HEK293T (cell line): Measurements from ENCODE around the gene HADH.

Experiments
- CTCF ChIA-PET: fragments of 350-600 bp; formaldehyde crosslinking; extraction: SDS; loops from one replicate; lab custom pipeline; 2021; ENCODE audit warnings: antibody characterized with exemption, inconsistent platforms; lab: Yijun Ruan, JAX
- POLR2A ChIA-PET: fragments of 350-600 bp; formaldehyde crosslinking; extraction: SDS; loops from one replicate; lab custom pipeline; 2020; ENCODE audit warnings: antibody characterized with exemption, inconsistent platforms; lab: Yijun Ruan, JAX
- DNase-seq: peaks from one replicate; pipeline ENCODE4 v3.0.0; 2012; ENCODE audit warnings: mixed read lengths; ENCODE audit errors: extremely low spot score
- ARNT ChIP-seq: fragments of 450-650 bp; IDR thresholded peaks from 2 replicates; pipeline ENCODE4 v1.6.1; 2017; ENCODE audit warnings: mild to moderate bottlenecking
- BHLHE40 ChIP-seq: fragments of 450-650 bp; IDR thresholded peaks from 2 replicates; pipeline ENCODE4 v1.6.1; 2016; ENCODE audit warnings: mild to moderate bottlenecking, moderate library complexity, borderline replicate concordance
- CTBP1 ChIP-seq: fragments of 450-650 bp; IDR thresholded peaks from 2 replicates; pipeline ENCODE4 v1.6.1; 2016; ENCODE audit warnings: borderline replicate concordance
- ELF4 ChIP-seq: fragments of 450-650 bp; IDR thresholded peaks from 2 replicates; pipeline ENCODE4 v1.6.1; 2017; ENCODE audit warnings: antibody characterized with exemption
- FOXA1 ChIP-seq: fragments of 450-650 bp; IDR thresholded peaks from 2 replicates; pipeline ENCODE4 v1.6.1; 2016; ENCODE audit warnings: mild to moderate bottlenecking
- FOXK2 ChIP-seq: fragments of 450-650 bp; IDR thresholded peaks from 2 replicates; pipeline ENCODE4 v1.6.1; 2016; ENCODE audit warnings: mild to moderate bottlenecking
- FOXM1 ChIP-seq: fragments of 450-650 bp; IDR thresholded peaks from 2 replicates; pipeline ENCODE4 v1.6.1; 2017; ENCODE audit warnings: mild to moderate bottlenecking, borderline replicate concordance
- HDGF ChIP-seq: fragments of 450-650 bp; IDR thresholded peaks from 2 replicates; pipeline ENCODE4 v1.6.1; 2017; ENCODE audit warnings: antibody characterized with exemption, borderline replicate concordance
- L3MBTL2 ChIP-seq: fragments of 450-650 bp; conservative IDR thresholded peaks from 2 replicates; pipeline ENCODE4 v1.6.1; 2016; ENCODE audit warnings: mild to moderate bottlenecking
- LEF1 ChIP-seq: fragments of 450-650 bp; IDR thresholded peaks from 2 replicates; pipeline ENCODE4 v1.6.1; 2017; ENCODE audit warnings: mild to moderate bottlenecking, borderline replicate concordance
- NFRKB ChIP-seq: fragments of 450-650 bp; IDR thresholded peaks from 2 replicates; pipeline ENCODE4 v1.6.1; 2016; ENCODE audit warnings: mild to moderate bottlenecking, moderate library complexity
- PKNOX1 ChIP-seq: fragments of 450-650 bp; IDR thresholded peaks from 2 replicates; pipeline ENCODE4 v1.6.1; 2016
- SP1 ChIP-seq: fragments of 450-650 bp; IDR thresholded peaks from 2 replicates; pipeline ENCODE4 v1.6.1; 2017
- SUZ12 ChIP-seq: fragments of 450-650 bp; IDR thresholded peaks from 2 replicates; pipeline ENCODE4 v1.6.1; 2016; ENCODE audit warnings: mild to moderate bottlenecking
- TARDBP ChIP-seq: fragments of 450-650 bp; IDR thresholded peaks from 2 replicates; pipeline ENCODE4 v1.6.1; 2016
- ZNF384 ChIP-seq: fragments of 450-650 bp; IDR thresholded peaks from 2 replicates; pipeline ENCODE4 v1.6.1; 2016

Gene HADH

GRCh38 chr4:108078024-108078733 lies 88.5 kb downstream of the HADH start:
- TF ChIP-seq SP1, result no peak
- no peak for TF ChIP-seq FOXM1
- TF ChIP-seq ELF4, result no peak
- no peak for TF ChIP-seq NFRKB
- no peak for TF ChIP-seq ARNT
- TF ChIP-seq ZNF384, result no peak
- TF ChIP-seq FOXK2, result no peak
- no peak for TF ChIP-seq LEF1
- CTCF ChIA-PET, result no interaction called here
- POLR2A ChIA-PET, result no interaction called here
- no peak for DNase-seq

GRCh38 chr4:108080747-108081146 lies 91.1 kb downstream of the HADH start:
- POLR2A ChIA-PET, result no interaction called here
- CTCF ChIA-PET, result no interaction called here
- DNase-seq, result no peak
- TF ChIP-seq ARNT, result no peak
- no peak for TF ChIP-seq SP1
- no peak for TF ChIP-seq SUZ12
- no peak for TF ChIP-seq FOXK2
- TF ChIP-seq FOXM1, result no peak
- no peak for TF ChIP-seq CTBP1
- no peak for TF ChIP-seq ZNF384
- no peak for TF ChIP-seq NFRKB
- TF ChIP-seq LEF1, result no peak
- TF ChIP-seq BHLHE40, result no peak
- TF ChIP-seq TARDBP, result no peak
- no peak for TF ChIP-seq PKNOX1
- no peak for TF ChIP-seq ELF4
- no peak for TF ChIP-seq L3MBTL2
- no peak for TF ChIP-seq HDGF
- TF ChIP-seq FOXA1, result no peak

GRCh38 chr4:108081256-108081655 lies 91.6 kb downstream of the HADH start:
- ChIA-PET POLR2A (no interaction called here), CTCF (no interaction called here)
- TF ChIP-seq FOXA1 (no peak), L3MBTL2 (no peak), LEF1 (no peak), NFRKB (no peak), FOXM1 (no peak), PKNOX1 (no peak), ZNF384 (no peak), HDGF (no peak), SP1 (no peak), SUZ12 (no peak), FOXK2 (no peak), ARNT (no peak), CTBP1 (no peak), TARDBP (no peak), ELF4 (no peak), BHLHE40 (no peak)
- no peak for DNase-seq
